Measurements from ENCODE around the gene JUP. TPM values are rescaled to one million over a fixed set of nuclear protein-coding genes. Genes with fewer than 3 reads are reported as not detected.

JUP gene
- total and polyA plus RNA-seq, 2 of the 13 experiments (the other 11 are each of a cell fraction or from before 2014, with no cell fraction given), result 12.1 to 20.6 TPM

DNA sequence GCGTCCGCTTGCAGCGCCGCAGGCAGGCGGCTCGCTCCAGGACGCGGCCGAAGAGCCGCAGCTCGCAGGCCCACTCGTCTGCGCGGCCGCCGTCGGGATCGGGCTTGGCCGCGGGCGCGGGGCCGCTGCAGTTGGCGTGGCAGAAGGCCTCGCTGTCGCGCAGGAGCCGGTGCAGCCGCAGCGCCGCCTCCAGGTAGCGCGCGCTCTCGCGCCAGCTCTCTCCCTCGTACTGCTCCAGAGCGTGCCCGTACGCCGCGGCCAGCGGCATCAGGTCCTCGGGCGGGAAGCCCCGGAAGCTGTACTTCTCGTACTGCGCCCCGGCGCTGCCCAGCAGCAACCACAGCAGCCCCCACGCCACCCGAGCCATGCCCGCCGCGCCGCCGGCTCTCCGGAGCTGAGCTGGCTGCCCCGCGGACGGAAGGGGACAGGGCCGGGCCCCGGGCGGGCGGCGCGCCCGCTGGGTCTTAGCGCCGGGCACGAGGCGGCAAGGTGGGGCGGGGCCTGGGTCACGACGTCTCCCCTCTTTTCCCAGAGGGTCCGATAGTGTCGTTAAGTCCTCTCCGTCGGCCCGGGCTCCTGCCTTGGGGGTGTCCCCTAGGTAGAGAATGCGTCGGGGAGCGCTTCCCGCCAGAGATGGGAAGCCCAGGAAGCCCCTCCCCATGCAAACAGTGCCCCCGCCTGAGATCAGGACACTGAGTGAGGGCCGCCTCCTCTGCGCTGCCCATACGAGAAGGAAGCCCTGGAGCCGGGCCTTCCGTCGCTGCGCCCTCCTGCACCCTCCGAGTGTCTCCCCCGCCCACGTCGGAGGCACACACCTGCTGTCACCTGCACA lies 25.3 kb upstream of the JUP start, which contains the start of gene P3H4 (continued):
- TF ChIP-seq PHF8 (CRISPR knock-in tag; IDR thresholded peaks at IDR 0.05) (peak; percentile 78), ZNF282 (IDR thresholded peaks at IDR 0.05; ENCODE audit: partially characterized antibody) (no peak), NR3C1 (CRISPR knock-in tag; IDR thresholded peaks at IDR 0.05) (no peak), ELF4 (CRISPR knock-in tag; IDR thresholded peaks at IDR 0.05; ENCODE audit: borderline replicate concordance) (0 out of 2 replicates have a peak, but pooled peaks have one; percentile 61), FOXA3 (CRISPR knock-in tag; IDR thresholded peaks at IDR 0.05) (peak; percentile 31; the same call in 1 of the 2 replicates), ZNF44 (CRISPR knock-in tag; IDR thresholded peaks at IDR 0.05) (peak; percentile 82; the same call in 1 of the 2 replicates), NR2F6 (IDR thresholded peaks at IDR 0.05) (no peak), NR2F6 (CRISPR knock-in tag; IDR thresholded peaks at IDR 0.05) (no peak), ZNF878 (CRISPR knock-in tag; IDR thresholded peaks at IDR 0.05) (0 out of 2 replicates have a peak, but pooled peaks have one; percentile 14), ZNF879 (CRISPR knock-in tag; IDR thresholded peaks at IDR 0.05) (no peak; the same call in none of the 2 replicates), CEBPB (IDR thresholded peaks at IDR 0.05; ENCODE audit: borderline replicate concordance, low read depth, low read length) (no peak), HMGA1 (CRISPR knock-in tag; conservative IDR thresholded peaks at IDR 0.05) (no peak), MIER3 (CRISPR knock-in tag; IDR thresholded peaks at IDR 0.05; ENCODE audit: borderline replicate concordance) (no peak), MZF1 (CRISPR knock-in tag; IDR thresholded peaks at IDR 0.05; ENCODE audit: borderline replicate concordance) (no peak), KAT8 (CRISPR knock-in tag; IDR thresholded peaks at IDR 0.05) (peak; percentile 39; the same call in 1 of the 2 replicates), KDM1A (CRISPR knock-in tag; IDR thresholded peaks at IDR 0.05) (no peak), NFKBIZ (CRISPR knock-in tag; IDR thresholded peaks at IDR 0.05) (no peak), TEAD2 (CRISPR knock-in tag; IDR thresholded peaks at IDR 0.05) (peak; percentile 8; the same call in 1 of the 2 replicates)
- TF ChIP-seq, protein P1, sequence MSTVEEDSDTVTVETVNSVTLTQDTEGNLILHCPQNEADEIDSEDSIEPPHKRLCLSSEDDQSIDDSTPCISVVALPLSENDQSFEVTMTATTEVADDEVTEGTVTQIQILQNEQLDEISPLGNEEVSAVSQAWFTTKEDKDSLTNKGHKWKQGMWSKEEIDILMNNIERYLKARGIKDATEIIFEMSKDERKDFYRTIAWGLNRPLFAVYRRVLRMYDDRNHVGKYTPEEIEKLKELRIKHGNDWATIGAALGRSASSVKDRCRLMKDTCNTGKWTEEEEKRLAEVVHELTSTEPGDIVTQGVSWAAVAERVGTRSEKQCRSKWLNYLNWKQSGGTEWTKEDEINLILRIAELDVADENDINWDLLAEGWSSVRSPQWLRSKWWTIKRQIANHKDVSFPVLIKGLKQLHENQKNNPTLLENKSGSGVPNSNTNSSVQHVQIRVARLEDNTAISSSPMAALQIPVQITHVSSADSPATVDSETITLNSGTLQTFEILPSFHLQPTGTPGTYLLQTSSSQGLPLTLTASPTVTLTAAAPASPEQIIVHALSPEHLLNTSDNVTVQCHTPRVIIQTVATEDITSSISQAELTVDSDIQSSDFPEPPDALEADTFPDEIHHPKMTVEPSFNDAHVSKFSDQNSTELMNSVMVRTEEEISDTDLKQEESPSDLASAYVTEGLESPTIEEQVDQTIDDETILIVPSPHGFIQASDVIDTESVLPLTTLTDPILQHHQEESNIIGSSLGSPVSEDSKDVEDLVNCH (CRISPR knock-in tag; IDR thresholded peaks at IDR 0.05), result no peak
- TF ChIP-seq, protein P2, sequence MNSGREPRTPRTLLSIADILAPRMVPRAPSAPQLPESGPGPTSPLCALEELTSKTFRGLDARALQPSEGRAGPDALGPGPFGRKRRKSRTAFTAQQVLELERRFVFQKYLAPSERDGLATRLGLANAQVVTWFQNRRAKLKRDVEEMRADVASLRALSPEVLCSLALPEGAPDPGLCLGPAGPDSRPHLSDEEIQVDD (CRISPR knock-in tag; IDR thresholded peaks at IDR 0.05; ENCODE audit: borderline replicate concordance), result peak; percentile 96; the same call in 1 of the 2 replicates
- TF ChIP-seq, protein P3, sequence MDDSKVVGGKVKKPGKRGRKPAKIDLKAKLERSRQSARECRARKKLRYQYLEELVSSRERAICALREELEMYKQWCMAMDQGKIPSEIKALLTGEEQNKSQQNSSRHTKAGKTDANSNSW (CRISPR knock-in tag; IDR thresholded peaks at IDR 0.05; ENCODE audit: borderline replicate concordance), result 0 out of 2 replicates have a peak, but pooled peaks have one; percentile 71
- TF ChIP-seq, protein P4, sequence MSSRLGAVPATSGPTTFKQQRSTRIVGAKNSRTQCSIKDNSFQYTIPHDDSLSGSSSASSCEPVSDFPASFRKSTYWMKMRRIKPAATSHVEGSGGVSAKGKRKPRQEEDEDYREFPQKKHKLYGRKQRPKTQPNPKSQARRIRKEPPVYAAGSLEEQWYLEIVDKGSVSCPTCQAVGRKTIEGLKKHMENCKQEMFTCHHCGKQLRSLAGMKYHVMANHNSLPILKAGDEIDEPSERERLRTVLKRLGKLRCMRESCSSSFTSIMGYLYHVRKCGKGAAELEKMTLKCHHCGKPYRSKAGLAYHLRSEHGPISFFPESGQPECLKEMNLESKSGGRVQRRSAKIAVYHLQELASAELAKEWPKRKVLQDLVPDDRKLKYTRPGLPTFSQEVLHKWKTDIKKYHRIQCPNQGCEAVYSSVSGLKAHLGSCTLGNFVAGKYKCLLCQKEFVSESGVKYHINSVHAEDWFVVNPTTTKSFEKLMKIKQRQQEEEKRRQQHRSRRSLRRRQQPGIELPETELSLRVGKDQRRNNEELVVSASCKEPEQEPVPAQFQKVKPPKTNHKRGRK (CRISPR knock-in tag; IDR thresholded peaks at IDR 0.05), result no peak
- TF ChIP-seq, protein P5, sequence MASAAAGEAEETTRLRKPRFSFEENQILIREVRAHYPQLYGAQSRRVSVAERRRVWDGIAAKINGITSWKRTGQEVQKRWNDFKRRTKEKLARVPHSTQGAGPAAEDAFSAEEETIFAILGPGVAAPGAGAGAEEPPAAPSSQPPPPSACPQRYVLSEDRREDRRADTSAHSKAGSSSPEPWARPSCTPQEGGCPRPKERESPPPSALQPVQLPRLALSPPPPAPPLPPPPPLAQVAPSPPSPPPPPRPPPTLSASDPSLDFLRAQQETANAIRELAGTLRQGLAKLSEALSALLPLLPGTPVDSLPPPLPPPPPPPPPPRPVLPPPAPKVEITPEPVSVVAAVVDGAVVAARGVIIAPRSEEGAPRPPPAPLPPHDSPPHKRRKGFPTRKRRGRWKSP (CRISPR knock-in tag; IDR thresholded peaks at IDR 0.05), result peak; percentile 89
